Islet precursor cell (in vitro differentiated cells): ENCODE results near the gene MICAL2.

Experiments
- DNase-seq: peaks from one replicate; pipeline ENCODE4 v3.0.0-alpha.2; 2018

Gene MICAL2

DNA sequence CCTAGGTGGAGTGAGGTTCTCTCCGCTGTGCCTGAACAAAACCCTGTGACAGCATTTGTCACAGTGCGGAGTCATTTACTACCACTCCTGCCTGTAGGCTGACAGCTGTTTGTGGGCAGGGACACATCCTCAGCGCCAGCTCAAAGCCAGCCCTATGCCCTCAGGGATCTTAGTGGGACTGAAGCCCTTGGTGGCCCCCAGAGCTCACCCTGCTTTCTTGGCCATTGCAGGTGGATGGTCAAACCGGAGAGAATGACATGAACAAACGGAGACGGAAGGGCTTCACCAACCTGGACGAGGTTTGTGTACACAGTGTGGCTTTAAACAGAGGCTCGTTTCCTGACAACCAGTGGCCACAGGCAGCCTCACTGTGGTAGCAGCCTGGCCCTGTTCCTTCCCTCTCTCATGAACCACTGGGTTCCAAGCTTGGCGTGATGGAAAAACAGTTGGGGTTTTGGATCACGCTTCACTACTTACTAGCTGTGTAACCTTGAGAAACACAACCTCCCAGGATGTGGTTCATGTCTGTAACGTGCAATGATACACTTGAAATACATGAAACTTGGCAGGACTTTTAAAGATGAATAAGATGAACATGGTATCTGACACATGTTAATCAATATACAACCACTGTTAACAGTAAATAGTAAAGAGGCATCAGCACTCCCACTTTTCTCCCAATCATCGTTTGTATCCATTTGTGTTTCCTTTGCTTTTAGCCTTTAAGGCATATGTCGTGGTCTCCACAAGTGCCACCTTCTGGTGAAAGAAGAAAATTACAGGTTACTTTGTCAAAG lies 125.8 kb downstream of the MICAL2 start:
- no peak for DNase-seq

DNA sequence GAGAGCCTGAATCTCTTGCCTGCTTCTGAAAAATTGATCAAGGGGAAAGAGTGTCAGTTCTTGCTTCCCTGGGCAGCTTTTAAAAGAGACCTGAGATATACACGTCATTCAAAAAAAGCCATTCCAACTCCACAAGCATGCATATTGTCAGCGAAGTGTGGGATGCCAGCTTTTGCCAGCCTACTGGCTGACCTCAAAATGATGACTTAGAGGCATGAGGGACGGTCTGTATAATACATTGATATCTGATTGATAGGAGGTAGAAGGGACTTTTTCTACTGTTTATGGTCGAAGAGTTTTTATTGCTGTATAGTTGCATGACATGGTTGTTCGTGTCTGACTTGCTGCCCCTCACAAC lies 126.3 kb downstream of the MICAL2 start:
- DNase-seq: no peak

DNA sequence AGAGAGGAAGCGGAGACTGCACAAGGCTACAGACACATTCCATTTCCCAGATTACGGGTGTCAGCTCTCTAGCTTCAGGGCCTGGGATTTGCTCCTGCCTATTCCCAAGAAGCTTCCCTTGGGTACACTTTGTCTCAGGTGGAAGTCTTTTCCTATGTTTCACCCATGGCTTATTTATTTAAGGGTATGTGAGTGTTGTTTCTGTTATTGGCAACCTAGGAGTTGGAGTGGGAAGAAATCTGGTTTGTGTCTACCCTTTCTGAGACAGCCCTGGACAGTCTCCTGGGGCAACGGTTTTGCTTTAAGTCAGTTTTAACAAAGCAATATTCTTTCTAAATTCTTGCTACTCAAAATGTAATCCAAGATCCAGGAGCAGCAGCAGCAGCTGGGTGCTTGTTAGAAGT lies 127.0 kb downstream of the MICAL2 start:
- DNase-seq: no peak

DNA sequence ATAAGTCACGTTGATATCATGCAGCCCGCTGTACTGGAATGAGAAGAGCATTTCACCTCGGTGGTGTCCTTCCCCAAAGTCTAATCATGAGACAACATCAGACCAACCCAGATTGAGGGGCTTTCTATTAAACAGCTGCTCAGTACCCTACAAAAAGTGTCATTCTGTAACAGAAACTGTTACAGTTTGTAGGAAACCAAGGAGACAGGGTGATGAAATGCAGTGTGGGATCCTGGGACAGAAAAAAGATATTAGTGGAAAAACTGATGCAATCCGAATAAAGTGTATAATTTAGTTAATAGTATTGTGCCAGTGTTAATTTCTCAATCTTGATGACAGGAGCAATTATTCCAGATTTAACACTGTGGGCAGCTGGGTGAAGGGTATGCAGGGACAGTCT lies 128.0 kb downstream of the MICAL2 start:
- no peak for DNase-seq

DNA sequence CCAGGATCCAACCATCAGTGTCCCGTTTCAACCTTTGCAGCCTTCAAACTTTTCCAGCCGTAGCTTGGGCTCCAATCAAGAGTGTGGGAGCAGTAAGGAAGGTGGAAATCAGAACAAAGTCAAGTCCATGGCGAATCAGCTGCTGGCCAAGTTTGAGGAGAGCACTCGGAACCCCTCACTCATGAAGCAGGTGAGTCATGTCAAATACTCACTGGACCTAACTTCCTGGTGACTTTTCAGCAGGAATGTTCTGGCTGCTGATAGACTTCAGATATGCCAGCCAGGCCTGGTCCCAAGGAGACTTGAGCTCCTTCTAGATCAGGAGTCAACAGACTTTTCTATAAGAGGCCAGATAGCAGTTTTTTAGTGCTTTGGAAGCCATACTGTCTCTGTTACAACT lies 129.0 kb downstream of the MICAL2 start:
- DNase-seq: no peak

DNA sequence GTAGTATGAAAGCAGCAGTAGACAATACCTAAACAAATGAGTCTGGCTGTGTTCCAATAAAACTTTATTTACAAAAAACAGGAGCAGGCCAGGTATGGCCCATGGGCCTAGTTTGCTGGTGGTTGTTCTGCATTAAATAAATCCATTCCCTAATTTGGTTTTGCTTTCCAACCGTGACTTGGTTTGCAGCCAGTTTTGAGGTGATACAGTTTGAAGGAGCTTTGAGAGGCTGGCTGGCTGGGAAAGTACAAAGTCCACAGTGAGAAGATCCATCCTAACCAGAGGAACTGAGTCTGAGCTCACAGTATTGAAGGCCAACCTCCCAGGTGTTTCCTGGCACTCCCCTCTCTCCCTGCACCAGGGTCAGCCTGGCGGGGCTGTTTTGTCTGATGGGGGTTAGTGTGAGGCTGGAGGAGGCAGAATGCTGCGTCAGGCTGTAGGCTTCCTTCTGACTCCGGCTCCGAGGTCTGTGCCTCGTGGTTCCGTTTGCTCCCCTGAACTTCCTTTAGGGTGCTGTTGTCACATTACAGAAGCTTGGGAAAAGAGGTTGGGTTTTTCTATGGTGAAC lies 129.5 kb downstream of the MICAL2 start:
- DNase-seq: no peak

DNA sequence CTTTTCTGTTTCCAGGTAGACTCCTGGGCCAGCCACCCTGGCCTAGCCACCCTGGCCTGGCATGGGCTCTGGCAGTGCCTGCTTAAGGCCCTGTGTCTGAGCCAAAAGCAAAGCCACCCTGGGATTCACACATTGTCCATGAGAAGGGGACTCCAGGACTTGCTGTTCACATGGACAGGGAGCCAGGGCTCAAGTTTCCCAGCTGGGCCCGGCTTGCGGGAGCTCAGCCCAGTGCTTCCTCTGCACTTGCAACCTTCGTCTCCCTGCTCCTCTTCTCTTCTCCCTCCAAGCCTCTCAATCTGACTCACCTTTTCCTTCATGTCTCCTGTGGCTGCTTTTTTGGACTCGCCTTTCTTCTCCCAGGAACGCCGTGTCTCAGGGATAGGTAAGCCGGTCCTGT lies 130.3 kb downstream of the MICAL2 start:
- DNase-seq: no peak

DNA sequence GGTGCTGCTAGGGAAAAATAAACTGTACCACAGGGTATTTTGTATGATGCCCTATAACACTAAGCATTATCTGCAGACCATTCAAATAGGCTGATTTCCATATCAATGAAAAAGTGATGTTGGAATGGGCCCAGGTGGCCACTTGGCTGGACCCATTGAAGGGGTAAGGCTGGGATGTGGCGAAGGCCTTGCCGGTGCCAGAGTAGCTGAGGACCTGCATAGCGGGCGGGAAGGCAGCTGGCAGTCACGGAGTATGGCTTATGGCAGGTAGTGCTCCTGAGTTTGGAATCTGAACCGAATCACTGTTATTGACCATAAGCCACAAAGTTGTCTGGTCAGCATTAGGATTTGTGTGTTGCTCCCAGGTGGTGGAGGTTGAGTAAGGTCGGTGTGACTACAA lies 131.0 kb downstream of the MICAL2 start:
- DNase-seq: no peak

DNA sequence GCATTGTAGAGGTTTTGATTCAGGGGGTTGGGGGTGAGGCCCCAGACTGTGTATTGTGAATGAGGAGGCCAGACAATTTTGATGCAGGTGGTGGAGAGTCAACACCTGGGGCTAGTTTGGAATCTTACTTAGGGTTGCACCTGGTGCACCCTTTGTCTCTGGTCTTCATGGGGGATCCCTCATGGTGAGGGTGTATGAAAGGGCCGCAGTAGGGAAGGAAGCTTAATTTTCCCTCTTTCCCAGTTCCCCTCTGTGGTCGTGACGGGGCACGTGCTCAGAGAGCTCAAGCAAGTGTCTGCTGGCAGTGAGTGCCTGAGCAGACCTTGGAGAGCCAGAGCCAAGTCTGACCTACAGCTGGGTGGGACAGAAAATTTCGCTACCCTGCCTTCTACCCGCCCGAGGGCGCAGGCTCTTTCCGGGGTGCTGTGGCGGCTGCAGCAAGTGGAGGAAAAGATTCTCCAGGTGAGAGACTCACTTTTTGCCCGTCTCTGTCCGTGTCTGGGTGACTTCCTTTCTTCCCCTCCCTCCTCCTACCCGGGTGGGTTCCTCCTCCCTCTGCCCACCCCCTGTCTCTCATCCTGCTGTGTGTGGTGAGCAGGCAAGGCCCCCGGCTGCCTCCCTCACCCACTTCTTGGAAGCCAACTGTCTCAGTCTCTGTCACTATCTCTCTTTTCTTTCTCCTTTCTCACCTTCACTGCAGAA lies 131.7 kb downstream of the MICAL2 start:
- DNase-seq: no peak

DNA sequence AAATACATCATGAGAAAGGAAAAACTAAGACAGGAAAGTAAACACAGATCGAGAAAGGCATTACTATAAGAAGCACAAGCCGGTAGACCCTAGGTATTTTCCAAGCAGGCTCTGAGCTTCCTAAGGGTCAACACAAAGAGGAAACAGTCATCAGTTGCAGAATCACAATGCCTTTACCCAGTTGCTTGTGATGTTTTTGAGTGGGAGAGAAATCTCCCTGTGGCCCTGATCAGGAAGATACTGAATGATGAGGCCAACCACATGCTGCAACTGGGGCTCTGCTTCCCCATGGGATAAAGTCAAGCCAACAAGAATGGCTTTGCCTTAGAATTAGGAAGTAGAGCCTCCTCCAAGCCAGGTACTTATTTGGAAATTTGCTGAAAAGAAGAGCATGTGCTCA lies 132.6 kb downstream of the MICAL2 start:
- no peak for DNase-seq

DNA sequence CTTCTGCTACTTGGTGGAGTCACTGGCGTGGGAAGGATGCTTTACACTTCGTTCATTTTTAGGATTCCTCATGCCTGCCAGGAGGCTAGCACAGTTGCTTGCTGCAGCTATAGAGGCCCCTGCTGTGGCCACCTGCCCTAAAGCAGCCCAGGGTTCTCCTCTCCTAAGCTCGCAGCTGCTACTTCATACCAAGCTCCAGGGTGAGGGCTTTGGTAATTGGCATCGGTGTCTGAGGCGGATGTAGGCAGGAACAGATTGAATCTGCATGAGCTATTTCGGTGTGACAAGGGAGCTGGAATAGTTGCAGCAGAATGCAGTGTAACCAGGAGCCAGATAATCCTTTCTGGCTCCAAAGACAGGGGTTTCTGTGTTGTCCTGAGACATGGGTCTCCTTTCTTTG lies 133.1 kb downstream of the MICAL2 start:
- no peak for DNase-seq

DNA sequence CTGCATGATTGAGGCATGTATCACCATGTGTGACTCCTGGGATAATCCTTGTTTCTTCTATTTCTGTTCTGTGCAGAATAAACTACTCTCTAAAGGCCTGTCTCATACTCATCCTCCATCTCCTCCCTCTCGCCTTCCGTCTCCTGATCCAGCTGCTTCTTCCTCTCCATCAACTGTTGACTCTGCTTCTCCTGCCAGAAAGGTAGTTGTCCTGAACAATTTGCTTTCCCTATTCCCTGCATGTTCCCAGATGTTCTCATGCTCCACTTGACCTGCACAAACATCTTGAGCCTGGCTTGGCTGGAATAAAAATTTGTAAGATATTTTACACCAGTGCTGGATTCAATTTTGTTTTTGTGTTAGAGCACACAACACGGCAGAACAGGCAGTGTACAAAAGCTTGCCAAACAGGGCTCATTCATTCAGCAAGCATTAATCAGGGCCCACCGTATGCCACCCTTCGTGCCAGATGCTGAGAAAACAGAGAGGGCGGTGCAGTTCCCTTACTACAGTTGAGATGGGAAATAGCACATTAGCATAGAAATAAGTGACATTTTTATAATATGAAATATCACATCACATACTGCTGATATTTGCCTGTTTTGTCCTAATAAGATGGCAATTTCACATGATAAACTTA lies 133.6 kb downstream of the MICAL2 start:
- DNase-seq: no peak

DNA sequence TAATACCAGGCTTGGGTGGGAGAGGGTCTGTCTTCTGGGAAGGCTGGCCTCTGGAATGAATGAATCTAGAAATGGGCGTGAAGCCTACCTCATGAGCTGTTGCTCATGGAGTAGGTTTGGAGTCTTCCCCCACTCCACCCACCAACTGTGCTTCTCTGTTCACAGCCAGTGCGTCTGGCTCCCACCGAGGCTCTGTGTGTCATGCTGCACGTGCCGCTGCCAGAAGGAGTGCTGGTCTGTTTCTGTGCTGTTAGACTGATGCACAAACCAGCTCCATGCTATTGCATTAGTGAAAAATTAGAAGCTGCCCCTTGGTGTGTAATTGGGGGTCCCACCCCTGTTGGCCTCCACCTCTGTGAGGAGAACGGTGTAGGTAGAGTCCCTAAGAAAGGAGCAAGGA lies 134.7 kb downstream of the MICAL2 start:
- no peak for DNase-seq

DNA sequence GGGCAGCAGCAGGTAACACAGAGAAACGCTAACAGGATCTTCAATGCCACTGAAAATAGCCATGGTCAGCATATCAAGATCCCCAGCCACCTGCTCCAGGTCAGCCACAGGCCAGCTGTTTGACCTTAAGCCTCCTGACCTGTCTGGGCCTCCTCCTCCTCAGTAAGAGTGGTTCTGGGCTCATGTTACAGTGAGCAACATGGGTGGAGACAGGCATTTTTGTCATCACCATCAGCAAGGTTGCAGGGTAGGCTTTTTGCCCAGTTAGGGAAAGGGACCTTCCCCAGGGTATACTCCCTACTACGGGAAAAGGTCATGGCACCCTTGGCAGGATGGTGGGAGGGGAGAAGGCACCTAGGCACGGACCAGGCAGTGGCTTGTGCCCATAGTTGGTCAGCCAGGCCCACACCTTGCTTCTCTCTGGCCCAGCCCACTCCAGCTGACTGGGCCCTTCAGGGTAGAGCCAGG lies 135.2 kb downstream of the MICAL2 start:
- no peak for DNase-seq

DNA sequence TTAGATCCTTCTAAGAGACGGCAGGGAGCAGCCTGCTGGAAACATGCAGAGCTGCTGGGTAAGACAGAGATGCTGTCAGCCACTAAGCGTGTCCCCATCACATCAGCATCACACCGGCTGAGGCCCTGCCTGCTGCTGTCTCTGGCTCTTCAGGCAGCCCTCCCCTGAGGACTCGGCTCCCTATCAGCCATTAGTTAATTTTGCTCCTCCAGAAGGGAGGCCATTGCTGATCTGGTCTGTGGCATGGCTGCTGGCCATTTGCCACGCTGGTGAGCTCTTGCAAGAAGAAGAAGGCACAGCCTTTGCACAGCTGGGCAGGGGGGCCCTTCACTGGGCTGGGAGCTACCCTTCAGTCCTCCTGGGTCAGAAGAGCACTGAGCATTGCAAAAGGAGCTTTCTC lies 135.8 kb downstream of the MICAL2 start:
- DNase-seq: no peak

DNA sequence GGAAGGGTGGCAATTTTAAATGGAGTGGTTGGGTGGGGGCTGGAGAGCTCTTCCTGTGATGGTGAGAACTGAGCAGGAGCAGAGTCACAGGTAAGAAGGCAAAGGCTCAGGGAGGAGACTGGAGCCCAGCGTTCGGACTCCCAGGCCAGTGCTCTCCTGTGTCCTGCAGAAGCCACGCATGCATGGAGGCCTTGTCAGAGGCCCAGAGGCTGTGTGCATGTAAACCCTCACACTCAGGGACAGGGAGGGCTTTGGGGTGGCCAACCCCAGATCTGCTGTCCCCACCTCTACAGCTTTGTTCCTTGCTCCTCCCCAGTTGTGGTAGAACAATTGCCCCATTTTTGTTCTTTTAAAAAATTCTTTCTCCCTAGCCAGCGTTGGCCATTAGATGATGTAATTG lies 136.6 kb downstream of the MICAL2 start:
- no peak for DNase-seq

DNA sequence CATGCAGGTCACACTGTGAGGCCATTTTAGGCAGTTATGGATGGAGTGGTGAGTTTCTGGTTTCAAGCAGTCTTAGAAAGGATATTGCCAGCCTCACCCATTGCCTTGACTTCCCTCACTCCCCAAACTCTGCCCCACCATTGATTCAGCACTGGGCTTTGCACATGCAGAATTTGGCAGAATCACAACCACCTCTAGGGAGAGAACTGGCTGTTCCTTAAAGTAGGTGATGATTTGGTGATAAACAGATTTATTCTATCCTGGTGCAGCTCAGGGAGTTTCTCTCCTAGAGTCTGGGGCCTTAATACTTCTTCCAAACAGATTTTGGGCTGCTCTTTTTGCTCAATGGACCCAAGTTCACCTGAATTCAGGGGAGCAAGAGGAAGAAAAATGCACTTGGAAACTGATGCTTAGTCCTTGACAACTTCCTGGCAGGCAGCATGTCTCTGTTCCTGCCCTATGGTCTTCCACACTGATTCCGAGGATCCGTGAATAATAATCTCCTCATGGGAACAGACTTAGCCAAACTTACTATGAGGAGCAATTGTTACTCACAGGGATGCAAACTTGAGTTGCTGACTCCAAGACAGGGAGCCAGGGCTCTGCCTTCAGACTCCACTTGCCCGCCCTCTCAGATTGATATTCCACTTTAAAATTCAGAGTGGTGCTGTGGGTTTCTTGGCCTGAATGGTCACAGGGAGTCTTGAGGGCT lies 137.3 kb downstream of the MICAL2 start:
- no peak for DNase-seq

DNA sequence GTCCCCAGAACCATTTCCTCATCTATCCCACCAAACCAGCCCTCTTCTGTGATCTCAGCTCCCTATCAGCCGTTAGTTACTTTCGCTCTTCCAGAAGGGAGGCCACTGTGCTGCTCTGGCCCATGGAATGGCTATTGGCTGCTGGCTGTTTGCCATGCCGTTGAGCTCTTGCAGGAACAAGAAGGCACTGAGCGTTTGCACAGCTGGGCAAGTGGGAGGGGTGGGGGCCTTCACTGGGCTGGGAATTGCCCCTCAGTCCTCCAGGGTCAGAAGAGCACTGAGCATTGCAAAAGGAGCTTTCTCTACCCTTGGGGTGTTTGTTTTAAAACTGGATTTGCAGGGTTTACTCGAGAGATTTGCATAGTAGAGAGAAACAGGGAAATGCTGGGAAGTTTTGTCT lies 137.9 kb downstream of the MICAL2 start:
- DNase-seq: no peak

DNA sequence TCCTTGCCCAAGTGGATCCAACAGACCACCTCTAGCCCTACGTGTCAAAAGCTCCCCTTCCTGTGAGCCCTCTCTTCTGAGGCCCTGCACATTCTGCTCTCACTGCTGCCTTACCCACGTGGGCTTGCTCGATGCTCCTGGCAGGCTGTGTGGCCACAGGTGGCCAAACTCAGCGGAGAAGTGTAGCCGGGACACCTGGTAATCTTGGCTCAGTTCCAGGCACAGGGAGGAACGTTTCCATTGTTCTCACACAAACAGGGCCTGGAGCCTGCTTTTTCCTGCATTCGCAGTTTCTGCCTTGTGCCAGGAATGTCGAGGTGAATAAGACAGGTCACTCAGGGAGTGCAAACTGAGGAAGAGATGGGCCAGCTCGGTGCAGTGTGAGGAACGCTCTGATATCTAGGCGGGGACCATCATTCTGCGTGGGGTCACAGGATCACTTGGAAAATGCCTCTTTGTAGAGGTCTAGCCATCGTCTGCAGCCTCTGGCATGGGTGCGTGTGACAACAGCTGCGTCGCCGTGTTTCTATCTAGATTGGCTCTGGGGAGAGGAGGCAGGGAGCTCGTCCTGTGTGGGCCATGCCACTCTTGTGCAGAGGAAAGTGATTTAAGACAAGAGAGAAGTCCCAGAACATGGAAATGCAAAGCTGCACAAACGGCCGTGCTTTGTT lies 139.3 kb downstream of the MICAL2 start:
- no peak for DNase-seq

DNA sequence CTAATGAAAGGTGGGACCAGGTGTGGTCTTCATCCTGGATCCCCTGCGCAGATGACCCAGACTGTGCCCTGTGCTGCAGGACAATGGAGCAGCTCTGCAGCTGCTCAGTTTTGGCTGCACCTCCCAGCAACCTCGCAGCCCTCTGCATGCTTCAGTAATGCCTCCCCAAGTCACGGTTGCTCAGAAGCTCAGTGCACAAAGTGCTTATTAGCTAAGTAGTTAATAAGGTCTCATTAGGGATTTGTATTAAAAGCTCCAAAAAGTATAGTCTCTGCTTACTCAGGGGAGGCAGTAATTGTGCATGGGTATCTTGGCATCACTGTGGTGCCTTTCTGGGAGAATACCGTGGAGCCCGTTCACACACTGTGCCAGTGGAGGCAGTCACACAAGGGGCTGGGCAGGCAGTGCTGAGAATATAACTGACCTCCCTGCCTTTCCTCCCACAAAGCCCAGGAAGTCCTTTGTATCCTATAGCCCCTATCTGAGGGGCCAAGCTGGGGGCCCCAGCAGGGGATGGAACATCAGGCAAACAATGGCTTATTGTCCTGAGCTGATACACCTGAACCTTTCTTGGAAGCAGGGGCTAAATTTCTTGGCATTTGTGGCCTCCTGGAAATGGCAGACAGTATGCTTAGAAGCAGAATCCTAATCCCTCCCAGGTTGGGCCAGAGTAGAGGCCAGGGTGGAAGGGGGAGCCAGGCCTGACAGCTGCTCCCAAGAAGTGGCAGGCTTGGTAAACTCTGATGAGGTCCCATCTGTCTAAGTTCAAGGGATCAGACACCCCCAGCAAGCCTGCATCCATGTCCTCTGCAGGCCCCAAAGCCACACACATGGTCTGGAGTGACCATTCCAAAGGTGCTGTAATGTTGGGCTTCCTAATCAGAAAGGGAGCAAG lies 141.5 kb downstream of the MICAL2 start:
- no peak for DNase-seq

DNA sequence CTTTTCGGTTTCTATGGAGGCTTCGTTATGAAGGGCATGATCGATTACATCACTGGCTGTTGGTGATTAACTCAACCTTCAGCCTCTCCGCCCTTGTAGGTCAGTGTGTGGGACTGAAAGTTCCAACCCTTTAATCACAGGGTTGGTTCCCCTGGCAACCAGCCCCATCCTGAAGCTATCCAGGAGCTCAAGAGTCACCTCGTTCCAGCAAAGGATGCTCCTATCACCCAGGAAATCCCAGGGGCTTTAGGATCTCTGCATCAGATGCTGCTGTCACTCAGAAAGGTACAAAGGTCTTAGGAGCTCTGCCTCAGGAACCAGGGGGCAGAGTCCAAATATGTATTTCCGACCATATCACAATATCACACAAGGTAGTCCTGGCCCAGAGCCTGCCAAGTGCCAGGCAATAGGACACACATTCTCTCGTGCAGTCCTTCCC lies 143.5 kb downstream of the MICAL2 start:
- no peak for DNase-seq
